DOHH2 (cell line): ENCODE data around the gene MOK.

ENCODE experiments used
- EZH2phosphoT487 ChIP-seq: fragments of 200-600 bp; sonication (generic); IDR thresholded peaks from 2 replicates; pipeline ENCODE4 v1.6.1; 2017; ENCODE audit warnings: borderline replicate concordance, mild to moderate bottlenecking, antibody characterized with exemption, low read length, moderate library complexity, mixed read lengths
- TF ChIP-seq, protein P1 (sequence below): fragments of 200-600 bp; sonication (generic); IDR thresholded peaks from one replicate; pipeline ENCODE4 v1.5.1; 2014; ENCODE audit warnings: antibody characterized with exemption, mild to moderate bottlenecking, low read depth, low read length; ENCODE audit not compliant: poor library complexity, severe bottlenecking

DNA sequence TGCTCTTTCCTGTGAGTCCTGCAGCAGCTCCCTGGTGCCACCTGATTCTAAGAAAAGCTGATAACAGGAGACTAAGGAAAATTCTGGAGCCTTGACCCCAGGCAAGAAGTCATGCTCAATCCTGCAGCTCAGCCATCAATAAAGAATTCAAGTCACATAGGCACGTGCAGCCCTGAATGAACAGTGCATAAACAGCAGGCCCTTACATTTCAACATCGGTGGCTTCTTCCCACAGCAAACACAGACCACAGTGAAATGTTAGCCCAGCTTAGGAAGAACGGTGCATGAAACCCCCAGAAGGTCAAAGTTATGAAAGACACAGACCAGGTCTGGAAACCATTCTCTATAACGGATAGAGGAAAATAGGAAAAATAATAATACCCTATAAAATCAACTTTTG is 47.2 kb upstream of the MOK start:
- TF ChIP-seq, protein P1, sequence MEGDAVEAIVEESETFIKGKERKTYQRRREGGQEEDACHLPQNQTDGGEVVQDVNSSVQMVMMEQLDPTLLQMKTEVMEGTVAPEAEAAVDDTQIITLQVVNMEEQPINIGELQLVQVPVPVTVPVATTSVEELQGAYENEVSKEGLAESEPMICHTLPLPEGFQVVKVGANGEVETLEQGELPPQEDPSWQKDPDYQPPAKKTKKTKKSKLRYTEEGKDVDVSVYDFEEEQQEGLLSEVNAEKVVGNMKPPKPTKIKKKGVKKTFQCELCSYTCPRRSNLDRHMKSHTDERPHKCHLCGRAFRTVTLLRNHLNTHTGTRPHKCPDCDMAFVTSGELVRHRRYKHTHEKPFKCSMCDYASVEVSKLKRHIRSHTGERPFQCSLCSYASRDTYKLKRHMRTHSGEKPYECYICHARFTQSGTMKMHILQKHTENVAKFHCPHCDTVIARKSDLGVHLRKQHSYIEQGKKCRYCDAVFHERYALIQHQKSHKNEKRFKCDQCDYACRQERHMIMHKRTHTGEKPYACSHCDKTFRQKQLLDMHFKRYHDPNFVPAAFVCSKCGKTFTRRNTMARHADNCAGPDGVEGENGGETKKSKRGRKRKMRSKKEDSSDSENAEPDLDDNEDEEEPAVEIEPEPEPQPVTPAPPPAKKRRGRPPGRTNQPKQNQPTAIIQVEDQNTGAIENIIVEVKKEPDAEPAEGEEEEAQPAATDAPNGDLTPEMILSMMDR, result no peak
- no peak for TF ChIP-seq EZH2phosphoT487
